ENCODE measurements around the gene TINAG.
A peak's percentile ranks its signal among the peaks of the same experiment; 100 is the strongest.

TINAG gene

GRCh38 chr6:54308289-54308985 is at the start of gene TINAG:
Gene TINAG (plus strand): TSS chr6:54308441. CDS start chr6:54308551, 110 bp downstream.
- no peak for DNase-seq

- DNase-seq = no peak
These were observed 48.2 kb upstream of the TINAG start for GRCh38 chr6:54260025-54260424.

GRCh38 chr6:54262499-54262898 is 45.7 kb upstream of the TINAG start:
- no peak for DNase-seq

GRCh38 chr6:54262971-54263370 is 45.3 kb upstream of the TINAG start:
- no peak for DNase-seq

GRCh38 chr6:54264581-54265272 is 43.5 kb upstream of the TINAG start:
- DNase-seq = no peak

- no peak for DNase-seq
These were observed 41.8 kb upstream of the TINAG start for GRCh38 chr6:54266400-54266923.

DNA sequence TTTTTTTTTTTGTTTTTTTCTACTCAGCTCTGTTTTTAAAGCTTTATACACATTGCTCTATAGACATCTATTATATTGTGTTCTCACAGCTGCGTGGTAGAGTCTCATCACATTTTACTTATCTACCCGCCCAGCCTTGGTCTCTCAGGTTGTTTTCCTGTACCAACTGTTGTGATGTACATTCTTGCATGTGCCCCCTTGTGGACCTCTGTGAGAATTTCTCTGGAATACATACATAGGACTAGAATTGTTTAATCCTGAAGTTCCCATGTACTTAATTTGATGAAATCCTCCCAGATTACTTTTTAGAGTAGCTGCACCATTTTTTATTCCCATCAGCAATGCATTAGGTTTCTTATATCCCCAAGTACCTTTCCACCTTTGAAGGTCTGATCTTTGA is 40.4 kb upstream of the TINAG start:
- peak; percentile 47 to 59 for DNase-seq

- DNase-seq = no peak
These were observed 34.9 kb upstream of the TINAG start for GRCh38 chr6:54273214-54273820.

DNA sequence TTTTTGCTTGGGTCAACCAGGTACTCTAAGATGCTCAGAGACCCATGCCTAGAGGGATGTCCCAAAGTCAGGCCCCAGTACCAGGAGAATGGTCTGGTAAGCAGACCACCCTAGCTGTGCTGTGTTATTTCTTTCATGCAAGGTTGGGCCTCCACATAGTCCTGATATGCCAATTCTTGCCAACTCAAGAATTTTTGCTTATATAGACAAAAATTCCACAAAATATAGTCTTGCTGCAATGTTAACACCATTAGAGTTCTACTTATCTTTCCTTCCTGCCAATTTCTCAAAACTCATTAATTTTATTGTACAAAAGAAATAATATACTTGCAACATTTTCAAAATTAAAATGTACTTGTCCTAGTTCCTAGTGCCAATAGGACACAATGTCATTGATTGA is 33.9 kb upstream of the TINAG start:
- no peak for DNase-seq

DNA sequence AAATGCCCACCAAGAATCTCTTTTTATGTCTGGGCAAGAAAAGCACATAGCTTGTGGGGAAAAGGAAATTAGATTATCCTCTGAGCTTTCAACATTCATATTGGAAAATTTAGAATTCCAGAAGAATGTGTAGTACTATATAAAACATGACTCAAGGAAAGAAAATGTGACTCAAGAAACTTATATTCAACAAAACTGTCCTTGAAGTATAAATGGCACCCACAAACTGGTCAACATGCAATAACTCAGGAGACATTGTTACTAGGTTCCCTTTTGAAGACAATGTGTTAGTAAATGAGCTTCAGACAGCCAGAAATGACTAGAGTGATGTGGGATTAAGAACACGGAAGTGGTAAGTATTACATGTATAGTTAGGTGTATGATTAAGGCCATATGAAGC is 26.1 kb upstream of the TINAG start:
- DNase-seq = no peak

DNA sequence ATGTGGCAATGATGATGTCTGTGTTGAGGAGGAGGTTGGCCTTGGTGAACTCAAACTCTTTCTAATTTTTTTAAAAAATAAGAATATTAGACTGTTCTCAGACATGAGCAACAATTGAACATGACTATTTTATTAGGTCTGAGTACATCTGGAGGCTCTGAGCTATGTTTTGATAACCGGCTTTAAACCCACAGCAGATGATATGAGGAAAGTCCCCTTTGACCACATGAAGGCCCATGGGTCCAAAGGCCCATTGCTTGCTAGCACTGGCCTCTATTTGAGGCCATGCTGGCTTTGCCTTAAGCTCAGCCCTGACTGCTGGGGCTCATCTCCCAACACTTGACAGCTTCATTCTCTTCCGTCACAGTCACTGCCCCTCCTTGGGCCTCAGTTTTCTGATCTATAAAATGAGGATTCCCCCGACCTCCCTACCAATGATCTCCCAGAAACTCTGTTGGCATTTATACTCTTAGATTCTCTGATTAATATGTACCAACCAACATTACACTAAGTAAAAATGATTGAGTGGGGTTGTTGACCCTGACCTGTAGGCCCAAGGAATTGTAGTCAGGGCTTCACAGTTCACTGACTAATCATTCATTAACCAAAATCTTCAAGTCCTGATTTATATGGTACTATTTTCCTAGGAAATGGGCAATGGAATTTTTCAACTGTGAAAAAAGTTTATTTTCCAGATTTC is 23.9 kb upstream of the TINAG start:
- no peak for DNase-seq

GRCh38 chr6:54285595-54285994 is 22.6 kb upstream of the TINAG start:
- DNase-seq = no peak

GRCh38 chr6:54286141-54286540 is 22.1 kb upstream of the TINAG start:
- no peak for DNase-seq

GRCh38 chr6:54288474-54288873 is 19.8 kb upstream of the TINAG start:
- DNase-seq = no peak

DNA sequence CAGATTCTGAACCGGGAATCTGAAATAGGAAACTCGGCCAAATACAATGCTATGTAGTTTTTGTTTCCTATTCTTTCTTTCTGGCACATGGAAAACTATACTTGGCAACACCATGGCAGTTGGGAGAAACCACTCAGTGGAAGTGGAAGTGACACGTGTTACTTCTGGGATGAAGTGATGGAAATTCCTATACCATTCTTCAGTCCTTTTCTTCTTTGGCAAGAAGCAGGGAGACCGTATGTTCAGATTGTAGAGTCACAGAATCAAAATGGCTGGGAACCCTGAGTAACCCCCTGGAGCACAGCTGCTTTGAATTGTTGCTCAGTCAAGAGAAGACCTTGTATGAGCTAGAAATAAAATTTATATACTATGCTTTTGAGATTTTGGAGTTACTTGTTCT is 18.8 kb upstream of the TINAG start:
- no peak for DNase-seq

- peak; percentile 67 to 68 for DNase-seq
These were observed 17.1 kb upstream of the TINAG start for GRCh38 chr6:54291146-54291545.

- peak in 1 of 2 experiments; percentile 10 for DNase-seq
These were observed 16.5 kb upstream of the TINAG start for GRCh38 chr6:54291738-54292137.

GRCh38 chr6:54294965-54295532 is 13.2 kb upstream of the TINAG start:
- no peak for DNase-seq

DNA sequence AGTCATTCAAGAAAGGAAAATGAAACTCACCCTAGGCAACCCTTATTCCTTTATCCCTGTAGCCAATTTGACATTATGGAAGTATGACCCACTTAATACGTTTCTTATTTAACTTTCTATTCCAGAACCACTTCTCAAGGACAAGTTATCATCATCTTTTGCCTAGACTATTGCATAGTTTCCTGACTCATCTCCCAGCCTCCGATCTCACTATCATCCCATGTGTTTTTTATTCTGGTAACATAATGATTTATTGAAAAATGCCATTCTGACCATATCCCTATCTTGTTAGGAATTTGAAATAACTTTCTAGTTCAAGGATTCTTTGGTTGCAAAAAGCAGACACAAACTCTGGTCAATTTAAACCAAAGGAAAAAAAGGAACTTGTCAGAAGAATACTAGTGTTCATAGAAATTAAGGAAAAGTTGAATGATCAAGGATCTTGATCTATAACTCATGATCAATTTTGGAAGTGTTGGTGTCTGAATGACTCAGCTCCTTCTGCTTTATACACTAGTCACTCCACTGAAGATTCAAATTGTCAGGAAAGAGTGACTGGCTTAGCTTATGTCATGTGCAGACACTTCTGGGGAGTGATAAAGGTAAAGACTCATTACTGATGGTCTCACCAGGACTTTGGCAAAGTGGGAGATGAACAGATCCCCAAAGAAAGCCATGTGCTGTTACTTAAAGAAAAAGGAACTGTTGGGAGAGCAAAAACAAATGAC is 8.5 kb upstream of the TINAG start:
- no peak for DNase-seq

GRCh38 chr6:54301770-54302169 is 6.5 kb upstream of the TINAG start:
- no peak for DNase-seq

DNA sequence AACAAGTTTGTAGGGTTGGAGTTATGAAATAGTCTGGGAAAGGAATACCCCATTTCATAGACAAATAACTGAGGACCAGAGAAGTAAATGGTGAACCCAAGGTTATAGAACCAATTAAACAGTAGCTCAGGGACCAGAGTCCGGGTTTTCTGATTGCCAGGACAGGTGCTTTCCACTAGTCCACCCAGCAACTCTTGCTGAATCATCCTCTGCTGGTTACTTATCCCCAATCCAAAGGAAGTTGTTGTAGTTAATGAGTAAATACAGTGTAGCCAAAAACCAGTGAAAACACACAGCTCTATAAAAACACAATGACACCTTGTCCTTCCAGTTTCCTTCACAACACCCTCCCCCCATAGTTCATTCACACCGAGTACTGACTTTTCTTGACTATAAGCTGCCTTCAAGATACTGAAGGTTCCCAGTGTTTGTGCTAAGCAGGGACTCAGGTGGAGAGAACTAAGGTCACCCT is 766 bp upstream of the TINAG start:
- DNase-seq = no peak

- DNase-seq = no peak
These were observed 710 bp downstream of the TINAG start for GRCh38 chr6:54308986-54309315.
